ENCODE measurements around the gene ATP2C1. TPM values are rescaled to one million over a fixed set of nuclear protein-coding genes. Genes with fewer than 3 reads are reported as not detected.

ATP2C1 gene
- total RNA-seq, 2 experiments from 2014 or later: 40.9 to 44.0 TPM

- H3K27ac Mint-ChIP-seq: no peak overlapping the region
- ChIA-PET POLR2A (no interaction called here), CTCF (no interaction called here)
- Histone ChIP-seq H3K36me3 (ENCODE audit: insufficient read depth, low read length) (no peaks in the 10 kb centered on the region), H3K27ac (ENCODE audit: low read depth in 1 of 2, low read length in 2 of 2) (no peak overlapping the region), H3K4me3 (ENCODE audit: low read length) (no peak overlapping the region), H3K9me3 (ENCODE audit: control insufficient read depth in 1 of 2, insufficient read depth in 1 of 2, low read length in 2 of 2) (peaks cover 2 to 16% of the 10 kb centered on the region in 2 experiments), H3K4me1 (ENCODE audit: insufficient read depth, low read length) (peaks cover 12% of the 10 kb centered on the region), H3K27me3 (ENCODE audit: control insufficient read depth in 1 of 2, insufficient read depth in 2 of 2, low read length in 2 of 2) (no peaks in the 10 kb centered on the region)
- intact Hi-C loops (cut with DNase I, micrococcal nuclease): no loop called here
- DNase-seq (no peak), ATAC-seq (ENCODE audit: poor library complexity) (no peak)
- H3K27me3 Mint-ChIP-seq: no peaks in the 10 kb centered on the region
- TF ChIP-seq CTCF (IDR thresholded peaks at IDR 0.05): no peak
- no peak overlapping the region for H3K4me3 Mint-ChIP-seq
- peaks cover 56% of the 10 kb centered on the region for H3K36me3 Mint-ChIP-seq (ENCODE audit: low read depth)
- peaks cover 17% of the 10 kb centered on the region for H3K9me3 Mint-ChIP-seq
- H3K4me1 Mint-ChIP-seq (ENCODE audit: low read depth): peaks cover 13% of the 10 kb centered on the region
Measured at GRCh38 chr3:131047582-131047981, 153.7 kb downstream of the ATP2C1 start.

GRCh38 chr3:131048030-131048429, 154.1 kb downstream of the ATP2C1 start:
- intact Hi-C loops (cut with DNase I, micrococcal nuclease): no loop called here
- TF ChIP-seq CTCF (IDR thresholded peaks at IDR 0.05): no peak
- H3K4me3 ChIP-seq (ENCODE audit: low read length): no peak overlapping the region
- DNase-seq (no peak), ATAC-seq (ENCODE audit: poor library complexity) (no peak)
- H3K27ac ChIP-seq (ENCODE audit: low read depth in 1 of 2, low read length in 2 of 2): no peak overlapping the region
- H3K9me3 ChIP-seq (ENCODE audit: control insufficient read depth in 1 of 2, insufficient read depth in 1 of 2, low read length in 2 of 2): peaks cover 0 to 16% of the 10 kb centered on the region in 2 experiments
- peaks cover 8% of the 10 kb centered on the region for H3K4me1 ChIP-seq (ENCODE audit: insufficient read depth, low read length)
- Mint-ChIP-seq H3K27me3 (no peaks in the 10 kb centered on the region), H3K36me3 (ENCODE audit: low read depth) (peaks cover 52% of the 10 kb centered on the region), H3K9me3 (peaks cover 17% of the 10 kb centered on the region), H3K4me3 (no peak overlapping the region), H3K27ac (no peak overlapping the region), H3K4me1 (ENCODE audit: low read depth) (peaks cover 9% of the 10 kb centered on the region)
- H3K36me3 ChIP-seq (ENCODE audit: insufficient read depth, low read length): no peaks in the 10 kb centered on the region
- POLR2A ChIA-PET: no interaction called here
- no peaks in the 10 kb centered on the region for H3K27me3 ChIP-seq (ENCODE audit: control insufficient read depth in 1 of 2, insufficient read depth in 2 of 2, low read length in 2 of 2)
- CTCF ChIA-PET: no interaction called here

- intact Hi-C loops (cut with DNase I, micrococcal nuclease): no loop called here
- no peak for TF ChIP-seq CTCF (IDR thresholded peaks at IDR 0.05)
- H3K36me3 ChIP-seq (ENCODE audit: insufficient read depth, low read length): no peaks in the 10 kb centered on the region
- H3K27me3 ChIP-seq (ENCODE audit: control insufficient read depth in 1 of 2, insufficient read depth in 2 of 2, low read length in 2 of 2): no peaks in the 10 kb centered on the region
- Mint-ChIP-seq H3K9me3 (peaks cover 5% of the 10 kb centered on the region), H3K27me3 (no peaks in the 10 kb centered on the region), H3K4me1 (ENCODE audit: low read depth) (no peaks in the 10 kb centered on the region), H3K27ac (no peak overlapping the region), H3K4me3 (no peak overlapping the region), H3K36me3 (ENCODE audit: low read depth) (peaks cover 32% of the 10 kb centered on the region)
- DNase-seq: no peak
- ATAC-seq (ENCODE audit: poor library complexity): no peak
- H3K9me3 ChIP-seq (ENCODE audit: control insufficient read depth in 1 of 2, insufficient read depth in 1 of 2, low read length in 2 of 2): peaks cover 0 to 9% of the 10 kb centered on the region in 2 experiments
- ChIA-PET POLR2A (no interaction called here), CTCF (no interaction called here)
- H3K27ac ChIP-seq (ENCODE audit: low read depth in 1 of 2, low read length in 2 of 2): no peak overlapping the region
- H3K4me1 ChIP-seq (ENCODE audit: insufficient read depth, low read length): peaks cover 7% of the 10 kb centered on the region
- no peak overlapping the region for H3K4me3 ChIP-seq (ENCODE audit: low read length)
Measured at GRCh38 chr3:131050001-131050400, 156.1 kb downstream of the ATP2C1 start.

Measured in CD4-positive, alpha-beta T cell (primary cell).